Activated CD4-positive, alpha-beta T cell treated with anti-CD3 and anti-CD28 coated beads for 4 hours (primary cell): Measurements from ENCODE around the gene AKAP1.
"Not testable (repeated sequence)": the region's sequence is repeated elsewhere in the genome, so short reads cannot be mapped to it uniquely, and the experiment has no call there.

Experiments
- DNase-seq, 2 donors: peaks; one replicate each; pipeline ENCODE4 v3.0.0-alpha.2; 2020

AKAP1 gene

GRCh38 chr17:57075785-57076184 lies 9.3 kb upstream of the AKAP1 start:
- no peak for DNase-seq

- DNase-seq, result no peak
These were observed 8.0 kb upstream of the AKAP1 start for GRCh38 chr17:57077000-57077399.

DNA sequence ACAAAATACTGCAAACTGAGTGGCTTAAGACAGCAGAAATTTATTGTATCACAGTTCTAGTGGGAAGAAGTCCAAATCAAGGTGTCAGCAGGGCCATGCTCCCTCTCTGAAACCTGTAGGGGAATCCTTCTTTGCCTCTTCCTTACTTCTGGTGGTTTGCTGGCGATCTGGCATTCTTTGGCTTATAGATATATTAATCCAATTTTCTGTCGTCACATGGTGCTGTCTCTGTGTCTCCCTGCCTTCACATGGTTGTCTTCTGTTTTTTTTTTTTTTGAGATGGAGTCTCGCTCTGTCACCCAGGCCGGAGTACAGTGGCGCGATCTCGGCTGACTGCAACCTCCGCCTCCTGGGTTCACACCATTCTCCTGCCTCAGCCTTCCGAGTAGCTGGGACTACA lies 6.8 kb upstream of the AKAP1 start:
- DNase-seq, result no peak

GRCh38 chr17:57080718-57081117 lies 4.3 kb upstream of the AKAP1 start:
- DNase-seq, result no peak

GRCh38 chr17:57082441-57082840 lies 2.6 kb upstream of the AKAP1 start:
- DNase-seq, result no peak

- no peak for DNase-seq
These were observed 665 bp upstream of the AKAP1 start for GRCh38 chr17:57084361-57084801.

DNA sequence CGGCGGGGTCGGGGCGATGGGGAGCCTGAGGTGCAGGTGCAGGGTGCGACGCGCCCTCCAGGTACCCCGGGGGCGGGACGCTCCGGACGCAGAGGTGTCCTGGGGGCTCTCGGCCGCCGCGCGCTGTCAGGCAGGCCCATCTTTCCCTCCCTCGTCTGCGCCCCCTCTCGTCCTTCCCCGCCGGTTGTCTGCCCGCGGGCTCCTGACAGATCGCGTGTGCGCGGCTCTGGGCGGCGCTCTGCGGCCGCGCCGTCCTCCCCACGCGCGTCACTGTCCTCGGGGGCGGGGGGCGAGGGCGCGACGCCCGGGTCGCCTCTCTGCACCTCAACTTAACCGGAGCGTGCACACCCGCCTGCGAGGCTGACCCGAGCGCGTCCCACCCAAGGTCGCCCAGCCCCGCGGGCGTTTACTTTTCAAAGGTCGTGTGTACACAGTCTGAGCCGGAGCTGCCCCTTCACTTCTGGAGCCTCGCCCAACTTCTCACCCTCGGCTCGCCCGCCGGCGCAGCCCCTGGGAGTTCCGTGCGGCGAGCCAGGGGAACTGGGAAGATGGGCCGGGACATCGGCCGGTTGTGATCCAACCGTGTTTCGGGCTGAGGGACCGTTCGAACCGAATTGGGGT lies 512 bp downstream of the AKAP1 start:
- DNase-seq, result peak; percentile 62 to 64

- peak; percentile 5 to 15 for DNase-seq
These were observed 1.3 kb downstream of the AKAP1 start for GRCh38 chr17:57086069-57086930.

DNA sequence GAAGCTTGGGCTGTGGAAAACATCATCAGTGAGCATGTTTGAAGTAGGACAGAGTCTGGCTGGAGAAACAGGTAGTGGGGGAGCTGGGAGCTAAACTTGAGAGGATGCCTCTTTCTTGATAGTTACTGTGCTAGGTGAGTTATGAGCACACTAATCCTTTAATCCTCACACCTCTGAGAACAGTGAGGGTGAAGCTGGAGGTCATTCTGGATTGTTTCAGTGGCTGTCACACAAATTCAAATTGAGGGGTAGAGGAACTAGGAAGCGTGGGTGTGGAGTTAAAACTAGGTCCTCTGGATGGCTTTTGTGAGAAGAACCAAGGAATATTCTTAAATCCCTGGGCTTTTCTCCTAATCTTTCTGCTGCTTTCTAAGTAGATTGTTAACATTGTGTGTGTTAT lies 3.3 kb downstream of the AKAP1 start:
- DNase-seq, result no peak

DNA sequence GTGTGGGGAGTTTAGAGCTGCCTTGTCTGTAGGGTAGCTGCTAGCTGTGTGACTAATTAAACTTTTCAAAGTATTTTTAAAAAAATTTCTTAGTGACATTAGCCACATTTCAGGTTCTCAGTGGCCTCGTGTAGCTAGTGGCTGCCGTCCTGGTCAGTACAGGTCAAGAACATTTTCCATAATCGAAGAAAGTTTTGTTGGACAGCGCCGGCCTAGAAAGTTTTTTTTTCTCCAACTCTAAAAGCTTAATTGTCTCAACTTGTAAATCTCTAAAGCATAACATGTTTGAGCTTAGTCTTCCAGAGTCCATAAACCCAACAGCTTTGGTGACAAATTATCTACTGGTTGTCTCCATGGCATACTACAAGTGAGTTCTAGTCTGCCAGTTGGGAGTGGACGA lies 4.3 kb downstream of the AKAP1 start:
- DNase-seq, result no peak

- DNase-seq, result no peak
These were observed 5.6 kb downstream of the AKAP1 start for GRCh38 chr17:57090560-57091185.

GRCh38 chr17:57091186-57091618 lies 6.2 kb downstream of the AKAP1 start:
- DNase-seq, result no peak

GRCh38 chr17:57092171-57092570 lies 7.1 kb downstream of the AKAP1 start:
- DNase-seq, result no peak

DNA sequence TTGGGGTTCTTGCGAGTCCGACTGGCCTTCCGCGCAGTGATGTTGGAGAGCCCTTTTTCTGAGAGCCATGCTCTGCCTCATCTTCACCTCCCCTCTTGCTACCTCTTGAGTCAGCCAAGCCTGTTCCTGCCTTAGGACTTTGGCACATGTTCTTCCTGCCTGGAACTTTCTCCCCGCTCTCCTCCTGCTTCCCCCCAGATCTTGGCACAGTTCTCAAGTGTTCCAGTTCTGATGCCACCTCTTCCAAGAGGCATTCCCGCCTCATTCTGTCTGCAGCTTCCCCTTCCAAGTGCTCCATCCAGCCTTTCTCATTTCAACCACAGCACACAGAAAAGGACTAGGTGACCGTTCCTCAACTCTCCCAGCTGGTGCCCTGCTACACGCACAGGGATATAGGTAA lies 7.7 kb downstream of the AKAP1 start:
- no peak for DNase-seq

- no peak for DNase-seq
These were observed 11.6 kb downstream of the AKAP1 start for GRCh38 chr17:57096472-57097202.

GRCh38 chr17:57097832-57098421 lies 12.9 kb downstream of the AKAP1 start:
- DNase-seq, result no peak

- DNase-seq, result no peak
These were observed 14.1 kb downstream of the AKAP1 start for GRCh38 chr17:57099165-57099564.

DNA sequence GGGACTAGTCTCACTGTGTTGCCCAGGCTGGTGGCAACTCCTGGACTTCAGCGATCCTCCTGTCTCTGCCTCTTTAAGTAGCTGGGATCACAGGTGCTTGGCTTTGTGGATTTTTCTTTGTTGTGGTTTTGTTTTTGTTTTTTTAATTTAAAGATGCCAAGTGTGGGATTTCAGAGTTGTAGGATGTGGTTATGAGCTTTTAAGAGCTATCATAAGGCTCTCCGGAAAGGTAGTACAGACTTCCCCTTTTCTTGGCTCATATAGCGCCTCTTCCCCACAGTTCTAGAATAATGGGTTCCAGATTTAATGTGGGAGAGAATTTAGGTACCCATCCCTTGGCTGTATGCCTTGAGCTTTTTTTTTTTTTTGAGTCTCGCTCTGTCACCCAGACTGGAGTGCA lies 17.1 kb downstream of the AKAP1 start:
- DNase-seq, result no peak

- not testable (repeated sequence) for DNase-seq
These were observed 17.6 kb downstream of the AKAP1 start for GRCh38 chr17:57102660-57103059.

GRCh38 chr17:57104461-57105175 lies 19.6 kb downstream of the AKAP1 start:
- no peak for DNase-seq

DNA sequence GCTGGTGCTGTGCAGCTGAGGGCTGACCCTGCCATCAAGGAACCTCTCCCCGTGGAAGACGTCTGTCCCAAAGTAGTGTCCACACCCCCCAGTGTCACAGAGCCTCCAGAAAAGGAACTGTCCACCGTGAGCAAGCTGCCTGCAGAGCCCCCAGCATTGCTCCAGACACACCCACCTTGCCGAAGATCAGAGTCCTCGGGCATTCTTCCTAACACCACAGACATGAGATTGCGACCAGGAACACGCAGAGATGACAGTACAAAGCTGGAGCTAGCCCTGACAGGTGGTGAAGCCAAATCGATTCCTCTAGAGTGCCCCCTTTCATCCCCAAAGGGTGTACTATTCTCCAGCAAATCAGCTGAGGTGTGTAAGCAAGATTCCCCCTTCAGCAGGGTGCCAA lies 20.5 kb downstream of the AKAP1 start:
- DNase-seq, result no peak
